SIG-M5 (cell line): ENCODE measurements around the gene RAI14.
"Not testable (repeated sequence)": the region's sequence is repeated elsewhere in the genome, so short reads cannot be mapped to it uniquely, and the experiment has no call there.

Experiments
- DNase-seq: peaks from one replicate; lab custom pipeline; 2025; lab: John Stamatoyannopoulos, UW

The RAI14 gene

DNA sequence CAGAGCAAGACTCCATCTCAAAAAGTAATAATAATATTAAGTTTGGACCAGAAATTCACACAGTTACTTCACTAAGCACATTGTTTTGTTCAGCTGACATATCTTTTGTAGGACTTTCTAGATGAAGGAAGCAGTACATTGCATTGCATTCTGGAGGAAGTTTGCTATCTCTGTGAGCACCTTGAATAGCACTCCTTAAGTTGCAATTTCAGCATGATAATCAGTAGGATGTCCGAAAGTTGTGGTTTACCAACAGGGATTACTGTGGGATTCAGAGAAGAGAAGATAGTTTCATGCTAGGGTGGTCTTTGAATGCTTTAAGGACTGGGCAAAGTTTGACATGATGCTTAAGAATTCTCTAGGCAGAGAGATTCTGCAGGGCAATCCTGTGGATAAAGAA is 164.5 kb downstream of the RAI14 start:
- no peak for DNase-seq

DNA sequence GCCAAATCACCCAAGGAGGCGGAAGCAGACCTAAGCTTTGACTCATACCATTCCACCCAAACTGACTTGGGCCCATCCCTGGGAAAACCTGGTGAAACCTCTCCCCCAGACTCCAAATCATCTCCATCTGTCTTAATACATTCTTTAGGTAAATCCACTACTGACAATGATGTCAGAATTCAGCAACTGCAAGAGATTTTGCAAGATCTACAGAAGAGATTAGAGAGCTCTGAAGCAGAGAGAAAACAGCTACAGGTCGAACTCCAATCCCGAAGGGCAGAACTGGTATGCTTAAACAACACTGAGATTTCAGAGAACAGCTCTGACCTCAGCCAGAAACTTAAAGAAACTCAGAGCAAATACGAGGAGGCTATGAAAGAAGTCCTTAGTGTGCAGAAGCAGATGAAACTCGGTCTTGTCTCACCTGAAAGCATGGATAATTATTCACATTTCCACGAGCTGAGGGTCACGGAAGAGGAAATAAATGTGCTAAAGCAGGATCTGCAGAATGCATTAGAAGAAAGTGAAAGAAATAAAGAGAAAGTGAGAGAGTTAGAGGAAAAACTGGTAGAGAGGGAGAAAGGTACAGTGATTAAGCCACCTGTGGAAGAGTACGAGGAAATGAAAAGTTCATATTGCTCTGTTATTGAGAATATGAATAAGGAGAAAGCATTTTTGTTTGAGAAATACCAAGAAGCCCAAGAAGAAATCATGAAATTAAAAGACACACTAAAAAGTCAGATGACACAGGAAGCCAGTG is 167.0 kb downstream of the RAI14 start:
- DNase-seq, result no peak

DNA sequence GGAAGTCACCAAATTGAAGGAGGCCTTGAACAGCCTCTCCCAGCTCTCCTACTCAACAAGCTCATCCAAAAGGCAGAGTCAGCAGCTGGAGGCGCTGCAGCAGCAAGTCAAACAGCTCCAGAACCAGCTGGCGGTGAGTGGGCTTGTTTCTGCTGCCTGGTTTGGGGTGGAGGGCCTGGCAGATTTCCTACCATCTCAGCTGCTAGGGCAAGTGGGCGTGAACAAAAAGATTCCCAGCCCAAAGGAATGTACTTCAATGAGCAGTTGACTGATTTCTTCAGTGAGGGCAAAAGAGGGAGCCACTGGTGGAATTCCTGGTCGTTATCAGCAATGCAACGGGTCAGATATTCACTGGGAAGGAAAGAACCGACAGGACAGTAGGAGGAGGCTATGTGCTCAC is 170.2 kb downstream of the RAI14 start:
- DNase-seq, result no peak

DNA sequence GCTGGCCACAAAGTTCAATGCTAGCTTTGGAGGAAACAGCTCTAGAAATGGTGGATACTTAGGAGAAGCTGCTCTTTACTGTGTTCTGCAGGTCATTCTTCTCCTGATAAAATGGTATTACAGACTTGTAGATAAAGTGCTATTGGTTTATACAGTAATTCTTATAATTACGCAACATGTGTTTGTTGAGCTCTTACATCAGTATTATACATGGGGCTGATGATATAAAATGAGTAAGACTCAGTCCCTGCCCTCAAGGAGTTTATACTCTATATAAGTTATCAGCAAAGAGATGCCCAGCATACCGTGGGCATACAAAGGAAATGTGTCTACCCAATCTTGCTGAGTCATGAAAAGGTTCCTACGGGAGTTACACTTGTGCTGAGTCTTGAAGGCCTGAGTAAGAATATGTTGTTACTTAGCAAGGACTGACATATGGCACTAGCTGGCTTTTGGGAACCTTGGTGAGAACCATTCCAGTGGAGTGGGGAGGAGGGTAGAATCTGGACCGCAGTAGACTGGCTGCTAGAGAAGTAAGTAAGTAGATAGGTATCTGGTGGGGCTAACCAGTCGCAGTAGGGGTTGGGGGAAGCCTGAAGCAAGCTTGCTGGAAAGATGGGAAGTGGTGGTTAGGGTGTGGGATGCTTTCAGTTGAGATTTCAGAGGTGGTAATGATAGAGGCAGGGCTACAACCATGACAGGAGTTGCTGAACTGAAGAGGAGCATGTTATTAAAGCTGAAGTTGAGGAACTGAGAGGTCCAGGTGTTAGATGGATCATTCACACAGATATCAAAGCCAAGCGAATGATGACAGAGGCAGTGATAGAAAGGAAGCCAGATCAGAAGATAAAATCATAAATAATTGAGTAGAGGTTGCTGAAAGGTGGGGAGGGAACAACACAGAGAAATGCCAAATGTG is 171.7 kb downstream of the RAI14 start:
- DNase-seq, result no peak

- DNase-seq, result not testable (repeated sequence)
Measured at GRCh38 chr5:34830827-34831226, 174.7 kb downstream of the RAI14 start.

DNA sequence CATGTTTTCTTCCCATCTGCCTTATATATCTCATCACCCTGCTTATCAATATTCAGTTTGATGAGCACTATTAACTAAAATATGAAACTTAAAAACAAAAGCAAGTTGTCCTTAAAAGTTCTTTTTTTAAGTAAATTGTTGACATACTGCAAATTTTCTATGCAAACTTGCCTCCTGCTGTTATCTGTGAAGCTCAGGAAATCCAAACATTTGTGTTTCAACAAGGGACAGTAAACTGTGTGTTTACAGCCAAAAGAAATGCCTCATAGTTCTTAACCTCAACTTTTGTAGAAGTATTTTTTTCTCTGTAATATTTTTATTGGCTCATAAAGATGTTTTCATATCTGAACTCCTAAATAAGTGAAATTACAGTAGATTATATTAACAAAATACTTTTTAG is 175.2 kb downstream of the RAI14 start:
- DNase-seq, result no peak

- DNase-seq, result no peak
Measured at GRCh38 chr5:34832568-34832967, 176.4 kb downstream of the RAI14 start.

- DNase-seq, result no peak
Measured at GRCh38 chr5:34833090-34833489, 177.0 kb downstream of the RAI14 start.

- no peak for DNase-seq
Measured at GRCh38 chr5:34833976-34834793, 178.1 kb downstream of the RAI14 start.

- DNase-seq, result no peak
Measured at GRCh38 chr5:34834794-34835089, 178.6 kb downstream of the RAI14 start.

DNA sequence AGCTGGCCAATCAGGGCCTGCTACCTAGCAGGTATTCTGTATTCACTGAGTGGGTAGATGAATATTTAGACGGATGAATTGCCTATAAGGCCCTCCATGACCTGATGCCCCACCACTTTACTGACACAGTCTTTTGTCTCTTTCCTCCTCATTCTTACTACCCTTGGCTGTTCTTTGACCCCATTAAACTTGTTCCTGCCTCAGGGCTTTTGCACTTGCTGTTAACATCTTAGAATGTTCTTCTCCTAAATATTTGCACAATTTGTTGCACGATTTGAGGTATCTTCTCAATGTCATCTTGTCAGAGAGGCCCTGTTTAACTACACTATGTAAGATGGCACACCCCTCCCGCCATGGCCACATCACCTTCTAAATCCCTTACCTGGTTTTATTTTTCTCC is 179.5 kb downstream of the RAI14 start:
- DNase-seq, result no peak

- DNase-seq, result no peak
Measured at GRCh38 chr5:34838785-34839714, 182.9 kb downstream of the RAI14 start, which contains the start of gene TTC23L. Gene TTC23L, plus strand, starts transcription at chr5:34839164. Its CDS starts 1,508 bp downstream, at chr5:34840672.

GRCh38 chr5:34841816-34842215 is 185.7 kb downstream of the RAI14 start:
- DNase-seq, result no peak

GRCh38 chr5:34842554-34842953 is 186.4 kb downstream of the RAI14 start:
- no peak for DNase-seq

DNA sequence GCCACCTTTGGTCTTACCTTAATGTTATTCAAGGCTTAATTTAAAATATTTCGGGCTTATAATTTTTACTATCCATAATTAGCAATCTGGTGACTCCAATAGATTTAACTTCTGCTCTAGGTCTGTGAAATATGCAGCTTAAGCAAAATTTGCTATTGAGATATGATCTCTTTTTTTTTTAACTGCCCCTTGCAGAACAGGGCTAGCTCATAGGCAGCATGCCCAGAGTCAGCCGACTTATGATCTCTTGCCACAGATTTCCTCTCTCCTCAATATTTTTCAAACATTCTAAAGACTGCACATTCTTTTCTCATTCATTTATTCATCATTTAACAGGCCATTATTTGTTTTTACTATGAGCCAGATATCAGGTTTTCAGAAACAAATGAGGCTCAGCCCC is 187.4 kb downstream of the RAI14 start:
- DNase-seq, result no peak

GRCh38 chr5:34844106-34844505 is 188.0 kb downstream of the RAI14 start:
- no peak for DNase-seq

GRCh38 chr5:34844999-34845398 is 188.9 kb downstream of the RAI14 start:
- no peak for DNase-seq

- DNase-seq, result no peak
Measured at GRCh38 chr5:34847056-34847455, 190.9 kb downstream of the RAI14 start.

DNA sequence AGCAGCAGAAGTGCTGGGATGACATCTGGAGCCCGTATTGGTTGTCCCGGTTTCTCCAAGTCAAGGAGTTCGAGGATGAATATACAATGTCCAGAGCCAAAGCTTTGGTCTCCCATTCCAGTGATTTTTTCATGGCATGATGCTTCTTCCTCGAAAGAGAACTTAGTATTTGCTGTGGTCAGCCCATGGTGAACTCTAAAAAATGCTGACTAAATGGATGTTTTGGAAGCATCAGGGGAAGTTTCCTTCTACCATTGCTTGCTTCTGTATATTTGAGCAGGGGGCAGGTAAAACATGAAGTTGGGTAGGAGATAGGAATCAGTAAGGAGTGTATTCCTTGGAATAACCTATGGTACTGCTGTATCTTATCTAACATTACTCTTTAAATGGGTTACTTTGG is 191.4 kb downstream of the RAI14 start:
- no peak for DNase-seq

- no peak for DNase-seq
Measured at GRCh38 chr5:34848230-34848629, 192.1 kb downstream of the RAI14 start.

GRCh38 chr5:34849253-34849652 is 193.1 kb downstream of the RAI14 start:
- no peak for DNase-seq
